GM21737 (cell line): ENCODE measurements around the gene HOXC9.

Source experiments
- ATAC-seq: cut with Tn5 transposase; IDR thresholded peaks from one replicate; pipeline ENCODE4 v1.9.1; 2021; ENCODE audit warnings: mild to moderate bottlenecking, moderate library complexity; ENCODE audit not compliant: unreplicated experiment

The HOXC9 gene

GRCh38 chr12:54011665-54012532 lies 11.9 kb downstream of the HOXC9 start:
- no peak for ATAC-seq

GRCh38 chr12:54012631-54013409 lies 12.9 kb downstream of the HOXC9 start:
- ATAC-seq, result no peak

DNA sequence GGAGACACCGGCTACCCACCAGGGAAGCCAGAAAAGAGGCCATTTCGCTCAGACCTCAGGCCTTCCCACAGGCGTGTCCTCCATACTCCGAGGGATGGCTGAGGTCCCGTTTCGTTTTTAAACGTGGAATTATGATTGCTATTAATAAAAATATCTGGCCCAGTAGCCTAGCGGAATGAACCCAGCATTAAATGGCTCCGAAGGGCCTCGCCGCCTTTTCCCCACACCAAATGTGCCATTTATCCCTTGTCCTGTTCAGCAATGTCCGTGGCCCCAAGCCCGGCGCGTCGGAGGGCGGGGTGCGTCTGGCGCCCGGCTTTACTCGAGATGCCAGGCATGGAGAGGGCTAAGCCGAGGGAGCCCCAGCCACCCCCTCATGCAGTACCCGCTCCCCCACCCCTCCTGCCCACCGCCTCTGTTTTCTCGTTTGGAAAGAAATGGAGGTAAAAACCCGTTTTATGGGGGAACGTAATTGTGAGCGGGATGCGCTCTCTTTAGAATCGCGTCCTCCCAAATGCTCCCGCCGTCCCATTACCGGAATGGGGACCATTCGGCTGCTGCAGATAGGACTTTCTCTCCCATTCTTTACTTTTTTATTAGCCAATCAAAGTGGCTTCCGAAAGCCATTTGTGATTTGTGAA lies 14.5 kb downstream of the HOXC9 start:
- ATAC-seq, result no peak

DNA sequence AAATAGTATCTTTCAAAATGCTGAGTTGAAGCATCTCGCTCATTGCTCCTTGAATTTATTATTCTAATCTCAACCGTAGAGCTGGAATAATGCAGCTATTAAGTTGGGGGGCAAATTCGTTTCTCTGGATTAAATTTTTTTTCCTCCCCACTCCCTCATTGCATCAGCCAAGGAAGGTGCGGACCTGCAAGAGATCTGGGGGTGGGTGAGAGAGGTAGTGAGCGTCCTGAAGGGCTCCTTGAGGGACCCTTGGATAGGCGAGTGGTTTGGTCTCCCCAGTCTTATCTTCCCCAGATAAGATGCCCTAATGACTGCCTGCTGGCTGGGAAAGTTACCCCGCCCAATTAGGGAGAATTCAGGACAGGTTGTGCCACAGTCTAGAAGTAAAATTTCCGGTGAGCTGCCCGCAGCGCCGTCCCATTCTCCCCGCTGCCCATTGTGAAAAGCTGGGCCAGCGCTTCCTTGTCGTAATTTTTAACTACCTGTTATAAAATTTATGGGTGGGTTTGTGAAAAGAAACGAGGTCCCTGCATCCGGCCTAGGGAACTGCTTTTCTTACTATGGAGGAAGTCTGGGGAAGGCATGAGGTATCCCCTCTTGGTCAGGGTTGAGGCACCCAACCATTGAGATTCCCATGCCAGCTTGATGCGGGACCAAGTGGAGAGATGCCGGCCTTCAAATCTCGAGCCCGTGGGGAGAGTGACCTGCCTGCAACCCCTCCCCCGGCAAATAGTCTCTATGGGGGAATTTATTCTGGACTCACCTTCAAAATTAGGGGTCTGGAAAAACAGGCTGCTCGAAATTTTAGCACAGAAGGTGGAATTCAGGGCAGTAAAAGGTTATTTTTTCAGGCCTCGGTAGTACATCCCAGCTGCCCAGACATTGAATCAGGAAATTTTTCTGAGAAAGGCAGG lies 15.3 kb downstream of the HOXC9 start:
- no peak for ATAC-seq

- no peak for ATAC-seq
Measured at GRCh38 chr12:54016051-54016450, 16.1 kb downstream of the HOXC9 start.

GRCh38 chr12:54016478-54016964 lies 16.6 kb downstream of the HOXC9 start:
- no peak for ATAC-seq

DNA sequence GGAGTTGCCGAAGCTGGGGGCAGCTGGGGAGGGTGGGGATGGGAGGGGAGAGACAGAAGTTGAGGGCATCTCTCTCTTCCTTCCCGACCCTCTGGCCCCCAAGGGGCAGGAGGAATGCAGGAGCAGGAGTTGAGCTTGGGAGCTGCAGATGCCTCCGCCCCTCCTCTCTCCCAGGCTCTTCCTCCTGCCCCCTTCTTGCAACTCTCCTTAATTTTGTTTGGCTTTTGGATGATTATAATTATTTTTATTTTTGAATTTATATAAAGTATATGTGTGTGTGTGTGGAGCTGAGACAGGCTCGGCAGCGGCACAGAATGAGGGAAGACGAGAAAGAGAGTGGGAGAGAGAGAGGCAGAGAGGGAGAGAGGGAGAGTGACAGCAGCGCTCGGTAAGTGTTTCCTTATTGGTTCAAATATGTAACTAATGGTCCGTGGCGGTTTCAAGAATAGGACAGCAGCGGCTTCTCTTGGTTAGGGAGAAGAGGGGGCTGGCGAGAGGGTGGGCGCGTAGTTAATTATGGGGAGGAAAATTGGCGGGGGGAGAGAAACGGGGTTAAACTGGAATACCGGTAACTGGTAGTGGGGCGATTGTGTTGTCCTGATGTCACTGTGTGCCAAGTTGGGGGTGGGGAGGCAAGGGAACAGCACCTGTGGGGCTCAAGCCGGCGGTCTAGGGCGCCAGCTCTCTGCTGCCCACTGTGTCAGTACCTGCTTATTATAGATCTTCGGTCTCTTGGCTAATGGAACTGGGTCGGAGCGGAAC lies 17.2 kb downstream of the HOXC9 start:
- ATAC-seq, result peak; percentile 23

DNA sequence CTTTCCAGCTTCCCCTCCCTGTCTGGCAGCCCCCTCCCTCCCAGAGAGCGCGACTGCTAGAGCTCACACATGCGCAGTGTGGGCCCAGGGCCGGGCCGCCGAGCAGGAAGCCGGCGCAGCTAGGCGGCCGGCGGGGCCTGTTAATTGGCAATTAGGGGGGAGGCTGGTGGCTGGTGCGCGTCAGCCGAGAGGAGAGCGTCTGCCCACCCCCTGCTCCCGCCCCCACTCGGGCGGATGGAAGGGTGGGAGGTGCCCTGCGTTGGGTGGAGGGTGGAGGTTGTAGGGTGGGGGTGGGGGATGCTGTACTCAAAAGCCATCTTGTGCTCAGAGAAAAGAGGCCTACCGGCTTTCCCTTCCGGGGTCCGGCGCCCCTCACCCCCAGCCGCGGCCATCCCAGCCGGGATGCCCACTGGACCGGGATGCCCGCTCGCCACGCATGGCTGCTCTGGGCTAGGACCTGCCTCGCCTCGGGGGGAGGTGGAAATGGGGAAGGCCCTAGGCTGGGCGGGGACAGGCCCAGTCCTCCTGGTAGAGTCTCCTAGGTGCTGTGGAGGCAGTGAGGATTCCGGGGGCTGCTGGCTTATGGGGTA lies 18.0 kb downstream of the HOXC9 start:
- peak; percentile 65 for ATAC-seq

DNA sequence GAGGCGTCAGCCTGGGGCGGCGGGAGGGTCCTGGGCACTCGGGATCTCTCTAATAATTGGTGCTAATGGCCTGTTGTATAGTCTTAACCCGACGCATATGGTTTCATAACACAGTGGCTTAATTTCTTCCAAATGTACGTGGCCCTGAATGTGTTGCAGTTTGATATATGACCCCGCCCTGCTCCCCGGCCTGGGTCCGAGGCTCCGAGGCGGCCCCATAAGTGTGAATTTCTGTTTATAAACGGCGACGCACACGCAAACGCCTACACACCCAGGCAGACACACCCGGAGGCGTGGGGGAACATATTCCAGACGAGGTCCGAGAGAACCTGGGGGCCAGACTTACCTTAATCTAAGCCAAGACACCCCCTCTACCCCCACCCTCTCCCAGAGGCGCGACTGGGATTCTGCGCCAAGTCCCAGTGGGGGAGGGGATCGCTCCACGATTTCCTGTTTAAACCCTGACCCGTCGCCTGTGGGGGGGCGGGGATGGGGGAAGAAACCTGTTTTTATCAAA lies 18.6 kb downstream of the HOXC9 start:
- no peak for ATAC-seq

DNA sequence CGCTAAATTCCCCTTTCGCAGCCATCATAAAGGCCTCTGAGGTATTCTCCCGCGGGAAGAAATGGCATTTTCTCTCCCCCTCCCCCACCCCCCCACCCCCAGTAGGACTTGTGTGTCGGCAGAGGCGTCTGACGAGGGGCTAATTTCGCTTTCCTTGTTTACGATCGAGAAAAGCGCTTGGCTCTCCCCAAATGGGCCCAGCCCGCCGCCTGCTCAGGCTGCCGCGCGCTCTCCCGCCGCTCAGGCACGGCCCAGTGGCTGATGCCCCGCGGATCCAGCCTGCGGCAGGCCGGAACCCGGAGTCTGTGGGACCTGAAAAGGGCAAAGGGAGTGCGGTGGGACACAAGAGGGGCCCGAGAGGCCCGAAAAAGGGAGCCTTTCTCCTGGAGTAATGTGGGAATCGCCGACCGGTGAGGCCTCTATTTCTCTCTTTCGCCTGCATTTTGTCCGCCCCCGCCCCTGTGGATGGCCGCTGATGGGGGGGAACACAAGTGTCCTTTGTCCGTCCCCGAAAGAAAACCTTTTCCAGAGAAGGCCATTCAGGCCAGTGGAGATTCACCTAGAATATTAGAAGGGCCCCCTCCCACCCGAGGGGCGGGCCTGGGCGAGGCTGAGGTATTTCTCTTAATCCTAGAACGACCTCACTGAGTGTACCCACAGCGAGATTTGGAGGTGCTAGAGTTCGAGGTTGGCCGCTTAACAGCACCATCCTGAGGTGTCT lies 19.3 kb downstream of the HOXC9 start:
- ATAC-seq, result no peak

DNA sequence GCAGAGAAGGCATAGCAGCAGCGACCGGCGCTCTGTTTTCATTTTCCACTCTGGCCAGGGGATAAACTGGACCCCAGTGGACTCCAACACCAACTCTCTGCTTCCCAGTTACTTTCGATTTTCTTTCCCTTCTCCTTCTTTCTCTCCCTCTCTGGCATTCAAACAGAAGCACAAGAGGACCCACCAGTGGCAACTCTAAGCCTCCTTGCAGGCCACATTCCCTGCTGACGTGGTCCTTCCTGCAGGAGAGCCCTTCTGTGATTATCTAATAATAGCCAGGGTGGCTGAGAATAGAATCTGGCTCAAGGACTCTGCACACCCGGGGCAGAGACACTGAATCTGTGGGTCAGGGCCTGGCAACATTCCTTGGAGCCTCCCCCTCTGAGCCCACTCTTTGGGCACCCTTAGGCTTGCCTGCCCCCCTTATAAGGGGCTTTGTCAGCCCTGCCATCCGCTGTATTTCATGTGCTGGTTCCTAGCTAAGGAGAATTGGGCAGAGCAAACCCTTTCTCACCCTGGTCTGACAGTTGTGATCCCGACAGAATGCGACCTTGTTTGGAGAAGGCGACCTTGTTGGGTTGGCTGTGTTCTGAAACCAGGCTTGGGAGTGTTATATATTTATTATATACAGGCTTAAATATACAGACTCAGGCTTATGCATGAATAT lies 20.1 kb downstream of the HOXC9 start:
- ATAC-seq, result no peak

- no peak for ATAC-seq
Measured at GRCh38 chr12:54020591-54021405, 20.8 kb downstream of the HOXC9 start.

GRCh38 chr12:54021432-54022013 lies 21.6 kb downstream of the HOXC9 start:
- no peak for ATAC-seq

GRCh38 chr12:54022960-54023884 lies 23.3 kb downstream of the HOXC9 start:
- no peak for ATAC-seq

DNA sequence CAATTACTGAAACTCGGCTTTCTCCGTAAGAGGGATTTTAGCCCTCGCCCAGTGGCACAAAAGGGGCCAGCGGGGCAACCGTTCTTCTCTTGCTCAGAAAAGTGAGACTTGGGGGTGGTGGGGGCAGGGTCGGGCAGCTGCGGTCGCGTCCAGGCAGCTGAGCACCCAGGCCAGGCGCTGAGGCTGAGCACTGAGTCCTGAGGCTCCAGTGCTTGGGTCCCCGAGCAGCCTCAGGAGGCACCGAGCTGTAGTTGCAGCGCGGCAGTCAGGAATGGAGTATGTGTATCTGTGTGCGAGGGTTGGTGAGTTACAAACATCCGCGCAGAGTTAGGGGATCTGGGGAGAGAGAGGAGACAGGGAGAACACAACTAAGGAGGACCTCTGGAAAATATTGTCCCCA lies 24.2 kb downstream of the HOXC9 start:
- no peak for ATAC-seq
